H1 (cell line): ENCODE data around the gene ADTRP. TPM values are rescaled to one million over a fixed set of nuclear protein-coding genes. Genes with fewer than 3 reads are reported as not detected.

ENCODE experiments used
- CHD1 ChIP-seq: IDR thresholded peaks from 2 replicates; pipeline ENCODE4 v1.6.1; 2012; ENCODE audit warnings: low read depth, low read length, improper control_type of control experiment
- KDM5A ChIP-seq: fragments of 200-600 bp; IDR thresholded peaks from 2 replicates; pipeline ENCODE4 v1.7.1; 2012; ENCODE audit warnings: mild to moderate bottlenecking, low read length, inconsistent platforms, mixed read lengths
- POLR2AphosphoS5 ChIP-seq: IDR thresholded peaks from 2 replicates; pipeline ENCODE4 v1.6.1; 2011; ENCODE audit warnings: low read depth, low read length
- SIN3A ChIP-seq, 2 experiments: IDR thresholded peaks in 1 of 2; conservative IDR thresholded peaks in 1 of 2; 2 replicates each; pipeline ENCODE4 v1.6.1; 2011 to 2012; ENCODE audit warnings: low read length in 2 of 2, improper control_type of control experiment in 1 of 2, low read depth in 1 of 2, mild to moderate bottlenecking in 1 of 2
- polyA plus RNA-seq, 7 experiments: library from polyadenylated mRNA; depleted of rRNA in 3 of 7; stranded (reverse) in 5 of 7; unstranded in 2 of 7; fragments of >200 nt in 5 of 7; fragments of 200-250 nt in 2 of 7; gene quantifications; 1 replicate in 5 of 7; 2 replicates in 1 of 7; 4 replicates in 1 of 7; pipeline versions ENCODE4 v1.2.1 to v1.2.3, GENCODE V29; 2011 to 2013; ENCODE audit warnings: missing spikeins in 2 of 7, mixed read lengths in 2 of 7
- total RNA-seq: library from RNA; stranded (reverse); fragmentation: NEBNext Ultra II Directional; extraction: Animal tissue kit (Norgen Biotek cat#: 25700); gene quantifications from 2 replicates; pipeline ENCODE4 v1.2.1, GENCODE V29; 2021

The ADTRP gene
- total and polyA plus RNA-seq, 2 of the 8 experiments (the other 6 are each of a cell fraction or from before 2014, with no cell fraction given), result 0.08 to 0.45 TPM

GRCh38 chr6:11736601-11737000 is 42.0 kb downstream of the ADTRP start (continued):
- TF ChIP-seq SIN3A (conservative IDR thresholded peaks at IDR 0.05 in 1 of 2, IDR thresholded peaks at IDR 0.05 in 1 of 2; ENCODE audit: low read depth in 1 of 2, low read length in 2 of 2), result no peak
- no peak for TF ChIP-seq KDM5A
- no peak for TF ChIP-seq POLR2AphosphoS5
- no peak for TF ChIP-seq CHD1
